Endothelial cell of umbilical vein (primary cell): Measurements from ENCODE around the gene ZNF317.

Experiments used
- POLR2A ChIP-seq: IDR thresholded peaks from 2 replicates; pipeline ENCODE4 v1.6.1; 2012; ENCODE audit warnings: low read depth, mild to moderate bottlenecking, control low read depth, low read length
- POLR2AphosphoS5 ChIP-seq: IDR thresholded peaks from 2 replicates; pipeline ENCODE4 v1.6.1; 2012; ENCODE audit warnings: low read depth, mild to moderate bottlenecking, control low read depth, low read length, moderate library complexity; ENCODE audit not compliant: insufficient read depth
- TF ChIP-seq, protein P1 (sequence below), 2 donors: IDR thresholded peaks; 1 replicate in 1 of 2; 2 replicates in 1 of 2; pipeline ENCODE4 v1.5.1; 2011; ENCODE audit warnings: low read length in 2 of 2, mild to moderate bottlenecking in 2 of 2, moderate library complexity in 2 of 2, control low read depth in 1 of 2, inconsistent platforms in 1 of 2, low read depth in 1 of 2; ENCODE audit not compliant: insufficient read depth in 1 of 2; ENCODE audit errors: extremely low read depth in 1 of 2

- TF ChIP-seq, protein P1, sequence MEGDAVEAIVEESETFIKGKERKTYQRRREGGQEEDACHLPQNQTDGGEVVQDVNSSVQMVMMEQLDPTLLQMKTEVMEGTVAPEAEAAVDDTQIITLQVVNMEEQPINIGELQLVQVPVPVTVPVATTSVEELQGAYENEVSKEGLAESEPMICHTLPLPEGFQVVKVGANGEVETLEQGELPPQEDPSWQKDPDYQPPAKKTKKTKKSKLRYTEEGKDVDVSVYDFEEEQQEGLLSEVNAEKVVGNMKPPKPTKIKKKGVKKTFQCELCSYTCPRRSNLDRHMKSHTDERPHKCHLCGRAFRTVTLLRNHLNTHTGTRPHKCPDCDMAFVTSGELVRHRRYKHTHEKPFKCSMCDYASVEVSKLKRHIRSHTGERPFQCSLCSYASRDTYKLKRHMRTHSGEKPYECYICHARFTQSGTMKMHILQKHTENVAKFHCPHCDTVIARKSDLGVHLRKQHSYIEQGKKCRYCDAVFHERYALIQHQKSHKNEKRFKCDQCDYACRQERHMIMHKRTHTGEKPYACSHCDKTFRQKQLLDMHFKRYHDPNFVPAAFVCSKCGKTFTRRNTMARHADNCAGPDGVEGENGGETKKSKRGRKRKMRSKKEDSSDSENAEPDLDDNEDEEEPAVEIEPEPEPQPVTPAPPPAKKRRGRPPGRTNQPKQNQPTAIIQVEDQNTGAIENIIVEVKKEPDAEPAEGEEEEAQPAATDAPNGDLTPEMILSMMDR (IDR thresholded peaks at IDR 0.05; ENCODE audit: extremely low read depth in 1 of 2, insufficient read depth in 1 of 2, low read depth in 1 of 2, low read length in 2 of 2), result no peak
- no peak for TF ChIP-seq POLR2AphosphoS5
- TF ChIP-seq POLR2A, result no peak
These were observed 26.6 kb downstream of the ZNF317 start for GRCh38 chr19:9166846-9167245.
